HG03108 (cell line): ENCODE measurements around the gene GDF7.

Source experiments
- ATAC-seq: cut with Tn5 transposase; IDR thresholded peaks from one replicate; pipeline ENCODE4 v1.9.1; 2021; ENCODE audit warnings: moderate library complexity; ENCODE audit not compliant: unreplicated experiment

The GDF7 gene

GRCh38 chr2:20642055-20642971, 24.6 kb upstream of the GDF7 start:
- ATAC-seq, result peak; percentile 95

- ATAC-seq, result no peak
Measured at GRCh38 chr2:20643060-20643459, 23.9 kb upstream of the GDF7 start.

GRCh38 chr2:20643826-20644225, 23.1 kb upstream of the GDF7 start:
- no peak for ATAC-seq

GRCh38 chr2:20645301-20645701, 21.6 kb upstream of the GDF7 start:
- ATAC-seq, result no peak

GRCh38 chr2:20645761-20646160, 21.2 kb upstream of the GDF7 start:
- ATAC-seq, result no peak

GRCh38 chr2:20646446-20646845, 20.5 kb upstream of the GDF7 start:
- ATAC-seq, result no peak

- ATAC-seq, result no peak
Measured at GRCh38 chr2:20647211-20647610, 19.7 kb upstream of the GDF7 start.

GRCh38 chr2:20647738-20648137, 19.2 kb upstream of the GDF7 start:
- no peak for ATAC-seq

- no peak for ATAC-seq
Measured at GRCh38 chr2:20648206-20648605, 18.7 kb upstream of the GDF7 start.

- ATAC-seq, result no peak
Measured at GRCh38 chr2:20648831-20649230, 18.1 kb upstream of the GDF7 start.

GRCh38 chr2:20649576-20649975, 17.4 kb upstream of the GDF7 start:
- no peak for ATAC-seq

GRCh38 chr2:20649976-20650375, 17.0 kb upstream of the GDF7 start:
- ATAC-seq, result no peak

GRCh38 chr2:20650393-20650876, 16.5 kb upstream of the GDF7 start:
- no peak for ATAC-seq

- ATAC-seq, result peak; percentile 95
Measured at GRCh38 chr2:20650877-20651730, 15.8 kb upstream of the GDF7 start, which contains the start of gene HS1BP3. TSS of gene HS1BP3 (minus strand) at chr2:20651098. CDS start at chr2:20651063, 35 bp downstream.

- ATAC-seq, result no peak
Measured at GRCh38 chr2:20651731-20652099, 15.2 kb upstream of the GDF7 start.

- ATAC-seq, result no peak
Measured at GRCh38 chr2:20652141-20652540, 14.8 kb upstream of the GDF7 start.

- ATAC-seq, result no peak
Measured at GRCh38 chr2:20652673-20653575, 14.0 kb upstream of the GDF7 start.

GRCh38 chr2:20653695-20654534, 13.0 kb upstream of the GDF7 start:
- no peak for ATAC-seq

GRCh38 chr2:20654535-20654813, 12.5 kb upstream of the GDF7 start:
- no peak for ATAC-seq

- no peak for ATAC-seq
Measured at GRCh38 chr2:20656561-20656960, 10.4 kb upstream of the GDF7 start.
